Activated naive CD4-positive, alpha-beta T cell treated with anti-CD3 and anti-CD28 coated beads, Interleukin-2, amount 10 ng/mL, durations not matched to agents 7 days and 5 days (primary cell): ENCODE results near the gene SYDE1.
"Not testable (repeated sequence)": the region's sequence is repeated elsewhere in the genome, so short reads cannot be mapped to it uniquely, and the experiment has no call there.

ENCODE experiments used
- CTCF ChIA-PET: fragments of 350-600 bp; sonication (Branson Sonifier 250); formaldehyde crosslinking; loops from one replicate; lab custom pipeline; 2021; ENCODE audit warnings: antibody characterized with exemption; lab: Charles Lee
- DNase-seq: peaks from one replicate; pipeline ENCODE4 v3.0.0-alpha.2; 2020
- H3K27ac Mint-ChIP-seq: one replicate; pipeline ENCODE4 v1.8.0; 2021; ENCODE audit warnings: mild to moderate bottlenecking, moderate library complexity, mixed read lengths
- H3K27me3 Mint-ChIP-seq: one replicate; pipeline ENCODE4 v1.8.0; 2021; ENCODE audit warnings: mild to moderate bottlenecking, mixed read lengths
- H3K36me3 Mint-ChIP-seq: one replicate; pipeline ENCODE4 v1.8.0; 2021; ENCODE audit warnings: mixed read lengths
- H3K4me1 Mint-ChIP-seq: one replicate; pipeline ENCODE4 v1.8.0; 2021; ENCODE audit warnings: mixed read lengths
- H3K4me3 Mint-ChIP-seq: one replicate; pipeline ENCODE4 v1.8.0; 2021; ENCODE audit warnings: mild to moderate bottlenecking, moderate library complexity, mixed read lengths
- H3K9me3 Mint-ChIP-seq: one replicate; pipeline ENCODE4 v1.8.0; 2021; ENCODE audit warnings: mixed read lengths

SYDE1 gene, protein sequence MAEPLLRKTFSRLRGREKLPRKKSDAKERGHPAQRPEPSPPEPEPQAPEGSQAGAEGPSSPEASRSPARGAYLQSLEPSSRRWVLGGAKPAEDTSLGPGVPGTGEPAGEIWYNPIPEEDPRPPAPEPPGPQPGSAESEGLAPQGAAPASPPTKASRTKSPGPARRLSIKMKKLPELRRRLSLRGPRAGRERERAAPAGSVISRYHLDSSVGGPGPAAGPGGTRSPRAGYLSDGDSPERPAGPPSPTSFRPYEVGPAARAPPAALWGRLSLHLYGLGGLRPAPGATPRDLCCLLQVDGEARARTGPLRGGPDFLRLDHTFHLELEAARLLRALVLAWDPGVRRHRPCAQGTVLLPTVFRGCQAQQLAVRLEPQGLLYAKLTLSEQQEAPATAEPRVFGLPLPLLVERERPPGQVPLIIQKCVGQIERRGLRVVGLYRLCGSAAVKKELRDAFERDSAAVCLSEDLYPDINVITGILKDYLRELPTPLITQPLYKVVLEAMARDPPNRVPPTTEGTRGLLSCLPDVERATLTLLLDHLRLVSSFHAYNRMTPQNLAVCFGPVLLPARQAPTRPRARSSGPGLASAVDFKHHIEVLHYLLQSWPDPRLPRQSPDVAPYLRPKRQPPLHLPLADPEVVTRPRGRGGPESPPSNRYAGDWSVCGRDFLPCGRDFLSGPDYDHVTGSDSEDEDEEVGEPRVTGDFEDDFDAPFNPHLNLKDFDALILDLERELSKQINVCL

GRCh38 chr19:15107061-15108010, at the start of gene SYDE1:
Gene SYDE1 (plus strand): TSS chr19:15107401. CDS start chr19:15107434, 33 bp downstream.
- Mint-ChIP-seq H3K27ac (no peak within 1 kb of the TSS), H3K4me1 (peaks cover 12% of the 10 kb centered on the region), H3K4me3 (peak within 1 kb of the TSS; percentile 24), H3K36me3 (no peaks in the 10 kb centered on the region), H3K27me3 (peaks cover 48% of the 10 kb centered on the region), H3K9me3 (peaks cover 17% of the 10 kb centered on the region)
- no peak for DNase-seq
- CTCF ChIA-PET: no interaction called here

DNA sequence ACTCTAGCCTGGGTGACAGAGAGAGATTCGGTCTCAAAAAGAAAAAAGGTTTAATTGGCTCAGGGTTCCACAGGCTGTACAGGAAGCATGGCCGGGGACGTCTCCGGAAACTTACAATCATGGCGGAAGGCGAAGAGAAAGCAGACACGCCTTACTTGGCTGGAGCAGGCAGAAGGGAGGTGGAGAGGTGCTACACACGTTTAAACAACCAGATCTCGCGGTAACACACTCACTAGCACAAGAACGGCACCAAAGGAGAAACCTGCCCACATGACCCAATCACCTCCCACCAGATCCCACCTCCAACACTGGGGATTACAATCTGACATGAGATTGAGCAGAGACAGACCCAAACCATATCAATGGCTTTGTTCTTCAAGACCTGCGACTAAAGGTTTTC, 45.2 kb upstream of the SYDE1 start:
- H3K27me3 Mint-ChIP-seq: peaks cover 6% of the 10 kb centered on the region
- no peak overlapping the region for H3K4me3 Mint-ChIP-seq
- no peak for DNase-seq
- H3K4me1 Mint-ChIP-seq: no peaks in the 10 kb centered on the region
- H3K27ac Mint-ChIP-seq: no peak overlapping the region
- no peaks in the 10 kb centered on the region for H3K9me3 Mint-ChIP-seq
- H3K36me3 Mint-ChIP-seq: no peaks in the 10 kb centered on the region
- CTCF ChIA-PET: no interaction called here

- H3K4me3 Mint-ChIP-seq, H3K36me3 Mint-ChIP-seq, H3K9me3 Mint-ChIP-seq, H3K27me3 Mint-ChIP-seq, CTCF ChIA-PET, DNase-seq, H3K4me1 Mint-ChIP-seq, H3K27ac Mint-ChIP-seq: not testable (repeated sequence)
These were observed 36.8 kb upstream of the SYDE1 start for GRCh38 chr19:15070386-15070785.

GRCh38 chr19:15072930-15073647, 34.1 kb upstream of the SYDE1 start:
- no peaks in the 10 kb centered on the region for H3K27me3 Mint-ChIP-seq
- H3K9me3 Mint-ChIP-seq: no peaks in the 10 kb centered on the region
- no peak overlapping the region for H3K27ac Mint-ChIP-seq
- no peak for DNase-seq
- no peak overlapping the region for H3K4me3 Mint-ChIP-seq
- no peaks in the 10 kb centered on the region for H3K4me1 Mint-ChIP-seq
- CTCF ChIA-PET: no interaction called here
- H3K36me3 Mint-ChIP-seq: no peaks in the 10 kb centered on the region

DNA sequence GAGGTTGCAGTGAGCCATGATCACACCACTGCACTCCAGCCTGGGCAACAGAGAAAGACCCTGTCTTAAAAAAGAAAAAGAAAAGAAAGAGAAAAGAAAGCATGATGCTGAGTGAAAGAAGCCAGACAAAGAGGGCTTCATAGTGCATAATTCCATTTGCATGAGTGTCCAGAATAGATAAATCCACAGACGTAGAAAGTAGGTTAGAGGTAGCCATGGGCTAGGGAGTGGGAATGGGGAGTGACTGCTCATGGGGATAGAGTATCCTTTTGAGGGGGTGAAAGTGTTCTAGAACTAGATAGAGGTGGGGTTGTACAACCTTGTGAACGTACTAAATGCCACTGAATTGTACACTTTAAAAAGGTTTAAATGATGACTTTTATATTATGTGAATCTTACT, 32.8 kb upstream of the SYDE1 start:
- no peak overlapping the region for H3K27ac Mint-ChIP-seq
- H3K4me3 Mint-ChIP-seq: no peak overlapping the region
- no peaks in the 10 kb centered on the region for H3K4me1 Mint-ChIP-seq
- DNase-seq: no peak
- H3K36me3 Mint-ChIP-seq: no peaks in the 10 kb centered on the region
- CTCF ChIA-PET: interaction anchor here (0.9 kb wide), 1 partner anchor 18 kb away, joined by 3 read pairs; no protein-coding TSS in a partner anchor
- no peaks in the 10 kb centered on the region for H3K27me3 Mint-ChIP-seq
- H3K9me3 Mint-ChIP-seq: no peaks in the 10 kb centered on the region

DNA sequence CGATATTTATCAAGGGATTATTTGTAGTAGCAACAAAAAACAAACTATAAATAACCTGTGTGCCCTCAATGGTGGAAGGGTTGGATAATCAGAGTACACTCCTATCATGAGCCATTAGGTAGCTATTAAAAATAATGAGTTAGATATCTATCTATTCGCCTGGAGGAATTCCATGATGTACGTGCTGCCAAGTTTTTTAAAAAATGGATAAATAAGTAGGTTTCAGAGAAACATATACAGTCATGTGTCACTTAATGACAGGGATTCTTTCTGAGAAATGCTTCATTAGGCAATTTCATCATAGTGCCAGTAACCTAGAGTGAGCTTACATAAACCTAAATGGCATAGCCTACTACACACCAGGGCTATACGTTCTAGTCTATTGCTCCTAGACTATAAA, 31.4 kb upstream of the SYDE1 start:
- Mint-ChIP-seq H3K27me3 (no peaks in the 10 kb centered on the region), H3K4me3 (no peak overlapping the region), H3K36me3 (no peaks in the 10 kb centered on the region), H3K4me1 (no peaks in the 10 kb centered on the region), H3K27ac (no peak overlapping the region), H3K9me3 (no peaks in the 10 kb centered on the region)
- DNase-seq: no peak
- CTCF ChIA-PET: interaction anchor here (0.9 kb wide), 1 partner anchor 16 kb away, joined by 5 read pairs; no protein-coding TSS in a partner anchor

GRCh38 chr19:15080002-15080401, 27.2 kb upstream of the SYDE1 start:
- H3K27ac Mint-ChIP-seq, H3K36me3 Mint-ChIP-seq, H3K4me1 Mint-ChIP-seq, H3K9me3 Mint-ChIP-seq, H3K4me3 Mint-ChIP-seq, DNase-seq, CTCF ChIA-PET, H3K27me3 Mint-ChIP-seq: not testable (repeated sequence)

DNA sequence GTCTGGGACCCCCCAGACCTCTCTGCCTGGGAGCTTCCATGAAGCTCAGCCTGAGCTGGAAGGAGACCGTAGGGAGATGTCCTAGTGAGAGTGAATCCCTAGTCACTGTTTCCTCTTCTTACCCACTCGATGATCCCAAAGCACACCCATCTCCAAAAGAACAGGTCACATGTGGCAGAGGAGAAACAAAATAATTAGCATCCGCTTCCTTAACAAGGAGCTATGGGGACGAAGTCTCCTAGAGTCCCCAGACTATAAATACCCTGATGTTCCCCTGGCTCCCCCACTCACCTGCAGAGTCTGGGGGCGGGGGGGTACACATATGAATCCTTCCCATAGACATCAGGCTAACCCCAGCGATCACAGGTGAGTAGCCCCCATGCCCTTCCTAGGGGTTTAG, 25.3 kb upstream of the SYDE1 start, which contains the start of gene OR1I1:
OR1I1 (plus strand) TSS at position 301 of the 400 bp plus-strand sequence. CDS start 4,855 bp downstream, outside the sequence.
- H3K27me3 Mint-ChIP-seq: peaks cover 3% of the 10 kb centered on the region
- no peaks in the 10 kb centered on the region for H3K9me3 Mint-ChIP-seq
- CTCF ChIA-PET: no interaction called here
- H3K4me1 Mint-ChIP-seq: no peaks in the 10 kb centered on the region
- no peak within 1 kb of the TSS for H3K27ac Mint-ChIP-seq
- no peak for DNase-seq
- H3K36me3 Mint-ChIP-seq: no peaks in the 10 kb centered on the region
- H3K4me3 Mint-ChIP-seq: no peak within 1 kb of the TSS

- no peak overlapping the region for H3K4me3 Mint-ChIP-seq
- DNase-seq: no peak
- no peak overlapping the region for H3K27ac Mint-ChIP-seq
- CTCF ChIA-PET: interaction anchor here (1.3 kb wide), 1 partner anchor 470 kb away, joined by 3 read pairs; no protein-coding TSS in a partner anchor
- peaks cover 2% of the 10 kb centered on the region for H3K4me1 Mint-ChIP-seq
- peaks cover 7% of the 10 kb centered on the region for H3K27me3 Mint-ChIP-seq
- H3K36me3 Mint-ChIP-seq: no peaks in the 10 kb centered on the region
- H3K9me3 Mint-ChIP-seq: no peaks in the 10 kb centered on the region
These were observed 20.0 kb upstream of the SYDE1 start for GRCh38 chr19:15087182-15087581.

DNA sequence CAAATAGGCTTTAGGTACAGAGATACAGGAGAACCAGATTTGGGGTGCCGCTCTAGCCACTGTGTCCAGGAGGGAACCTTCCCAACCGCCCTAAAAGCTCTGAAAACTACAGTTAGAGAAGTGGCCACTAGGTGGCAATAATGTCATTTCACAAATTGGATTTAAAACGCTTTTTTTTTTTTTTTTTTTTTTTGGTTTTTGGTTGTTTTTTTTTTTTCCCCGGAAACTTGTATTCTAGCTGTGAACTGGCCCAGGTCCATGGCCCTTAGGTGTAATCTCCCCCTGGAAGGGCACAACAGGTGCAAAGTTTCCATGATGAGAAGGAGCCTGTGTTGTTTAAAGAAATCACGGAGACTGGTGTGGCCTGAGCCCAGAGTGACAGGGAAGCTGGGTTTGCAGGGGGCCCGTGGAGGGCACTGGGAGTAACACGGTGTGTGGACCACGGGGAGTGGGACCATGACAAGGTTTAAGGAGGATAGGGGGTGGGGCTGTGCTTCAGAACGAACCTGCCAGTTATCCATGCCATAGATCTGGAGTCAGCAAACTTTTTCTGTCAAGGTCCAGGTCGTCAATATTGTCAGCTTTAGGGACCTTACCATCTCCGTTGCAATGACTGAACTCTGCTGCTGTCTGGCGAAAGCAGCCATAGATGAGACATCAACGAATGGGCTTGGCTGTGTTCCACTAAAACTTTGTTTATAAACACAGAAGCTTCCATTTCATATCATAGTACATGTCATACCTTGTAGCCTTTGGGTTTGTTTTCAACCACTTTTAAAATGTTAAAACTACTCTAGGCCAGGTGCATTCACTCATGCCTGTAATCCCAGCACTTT, 15.1 kb upstream of the SYDE1 start:
- no peaks in the 10 kb centered on the region for H3K36me3 Mint-ChIP-seq
- H3K27ac Mint-ChIP-seq: no peak overlapping the region

GRCh38 chr19:15093001-15093400, 14.2 kb upstream of the SYDE1 start:
- CTCF ChIA-PET: interaction anchor here (0.9 to 5.6 kb wide), 6 partner anchors 9 to 463 kb away, joined by 3 to 33 read pairs (median 10); no protein-coding TSS in a partner anchor
- Mint-ChIP-seq H3K27me3 (no peaks in the 10 kb centered on the region), H3K36me3 (no peaks in the 10 kb centered on the region), H3K27ac (no peak overlapping the region), H3K4me3 (no peak overlapping the region), H3K9me3 (no peaks in the 10 kb centered on the region), H3K4me1 (peaks cover 5% of the 10 kb centered on the region)
- DNase-seq: no peak

More for the DNA sequence above, 15.1 kb upstream of the SYDE1 start:
- Mint-ChIP-seq H3K9me3 (no peaks in the 10 kb centered on the region), H3K4me3 (no peak overlapping the region), H3K27me3 (peaks cover 2% of the 10 kb centered on the region), H3K4me1 (peaks cover 5% of the 10 kb centered on the region)
- DNase-seq: peak; percentile 56
- CTCF ChIA-PET: interaction anchor here (0.6 to 5.6 kb wide), 20 partner anchors 10 to 464 kb away, joined by 3 to 33 read pairs (median 4); partner anchors contain the start of gene AKAP8L

DNA sequence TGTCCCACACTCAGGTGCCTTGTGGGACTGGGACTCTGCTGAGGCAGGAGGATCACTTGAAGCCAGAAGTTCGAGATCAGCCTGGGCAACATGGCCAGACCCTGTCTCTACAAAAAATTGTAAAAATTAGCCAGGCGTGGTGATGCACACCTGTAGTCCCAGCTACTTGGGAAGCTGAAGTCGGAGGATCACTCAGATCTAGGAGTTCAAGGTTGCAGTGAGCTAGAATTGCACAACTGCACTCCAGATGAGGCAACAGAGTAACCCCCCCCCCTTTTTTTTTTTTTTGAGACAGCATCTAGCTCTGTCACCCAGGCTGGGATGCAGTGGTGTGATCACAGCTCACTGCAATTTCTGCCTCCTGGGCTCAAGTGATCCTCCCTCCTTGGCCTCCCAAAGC, 11.0 kb upstream of the SYDE1 start:
- H3K4me3 Mint-ChIP-seq: no peak overlapping the region
- H3K36me3 Mint-ChIP-seq: no peaks in the 10 kb centered on the region
- H3K9me3 Mint-ChIP-seq: no peaks in the 10 kb centered on the region
- H3K4me1 Mint-ChIP-seq: peaks cover 5% of the 10 kb centered on the region
- no peak for DNase-seq
- no peak overlapping the region for H3K27ac Mint-ChIP-seq
- CTCF ChIA-PET: no interaction called here
- H3K27me3 Mint-ChIP-seq: peaks cover 4% of the 10 kb centered on the region
